Esophagus squamous epithelium (tissue), 5 donors: ENCODE data around the gene SLC35E3. TPM values are rescaled to one million over a fixed set of nuclear protein-coding genes. Genes with fewer than 3 reads are reported as not detected.
A peak's percentile ranks its signal among the peaks of the same experiment; 100 is the strongest.
"Not testable (repeated sequence)": the region's sequence is repeated elsewhere in the genome, so short reads cannot be mapped to it uniquely, and the experiment has no call there.

Experiments used
- DNase-seq: peaks from one replicate; lab custom pipeline; 2025; lab: John Stamatoyannopoulos, UW
- H3K27ac ChIP-seq, 4 donors: fragments of 200-600 bp; sonication (generic); one replicate each; pipeline ENCODE4 v1.5.1; 2016 to 2019; ENCODE audit warnings: mild to moderate bottlenecking in 1 of 4
- H3K27me3 ChIP-seq, 4 donors: fragments of 200-600 bp; sonication (generic); 1 replicate in 3 of 4; 2 replicates in 1 of 4; pipeline versions ENCODE4 v1.5.1 to v1.6.0; 2017 to 2021; ENCODE audit warnings: antibody characterized with exemption in 1 of 4
- H3K36me3 ChIP-seq, 3 donors: fragments of 200-600 bp; sonication (generic); one replicate each; pipeline ENCODE4 v1.5.1; 2016 to 2019
- H3K4me1 ChIP-seq, 3 donors: fragments of 200-600 bp; sonication (generic); one replicate each; pipeline ENCODE4 v1.5.1; 2017 to 2019
- H3K4me3 ChIP-seq, 4 donors: fragments of 200-600 bp; sonication (generic); 1 replicate in 3 of 4; 2 replicates in 1 of 4; pipeline ENCODE4 v1.5.1; 2016 to 2019; ENCODE audit warnings: mild to moderate bottlenecking in 2 of 4, moderate library complexity in 1 of 4
- H3K9me3 ChIP-seq, 3 donors: fragments of 200-600 bp; sonication (generic); one replicate each; pipeline ENCODE4 v1.5.1; 2016 to 2019
- POLR2A ChIP-seq, 4 donors: fragments of 450-650 bp; IDR thresholded peaks; one replicate each; pipeline ENCODE4 v1.6.1; 2017; ENCODE audit warnings: antibody characterized with exemption in 4 of 4, mild to moderate bottlenecking in 4 of 4, moderate library complexity in 3 of 4
- WGBS, 2 donors: methylation state at CpG; one replicate each; pipeline ENCODE4 v1.1.5; 2018; 5-methylcytosine and 5-hydroxymethylcytosine counted together
- intact Hi-C: fragments of 100-400 bp; cut with DNase I; formaldehyde crosslinking; loops from one replicate; pipeline ENCODE4 v1.15.0; 2022
- total RNA-seq, 4 donors: library from RNA; depleted of rRNA; stranded (reverse); fragments of >200 nt; gene quantifications; one replicate each; pipeline ENCODE4 v1.1.0, GENCODE V29; 2016
- TF ChIP-seq, protein P1 (sequence below), 6 experiments: fragments of 450-650 bp in 4 of 6; fragments of 200-600 bp in 2 of 6; sonication (generic) in 2 of 6; IDR thresholded peaks; one replicate each; pipeline ENCODE4 v1.5.1; 2016 to 2019; ENCODE audit warnings: antibody characterized with exemption in 6 of 6, mild to moderate bottlenecking in 4 of 6, moderate library complexity in 4 of 6
- donor health status: DM: yes; HTN: yes; CAD: no.

The SLC35E3 gene
- total RNA-seq, 4 donors from 2014 or later, result 2.2 to 8.5 (median 4.6) TPM

GRCh38 chr12:68805592-68806120 lies 59.7 kb downstream of the SLC35E3 start:
- intact Hi-C loops, result no loop called here
- no peak overlapping the region for H3K27ac ChIP-seq
- H3K36me3 ChIP-seq, result peaks cover 0 to 13% (median 0%) of the 10 kb centered on the region in 3 donors
- H3K27me3 ChIP-seq, result no peaks in the 10 kb centered on the region
- no peaks in the 10 kb centered on the region for H3K9me3 ChIP-seq
- H3K4me3 ChIP-seq, result no peak overlapping the region
- 91 to 92% methylated on average over 7 of the region's 7 CpGs for WGBS, 2 donors
- H3K4me1 ChIP-seq, result peaks cover 8 to 41% (median 9%) of the 10 kb centered on the region in 3 donors
- DNase-seq, result no peak
- TF ChIP-seq, protein P1, sequence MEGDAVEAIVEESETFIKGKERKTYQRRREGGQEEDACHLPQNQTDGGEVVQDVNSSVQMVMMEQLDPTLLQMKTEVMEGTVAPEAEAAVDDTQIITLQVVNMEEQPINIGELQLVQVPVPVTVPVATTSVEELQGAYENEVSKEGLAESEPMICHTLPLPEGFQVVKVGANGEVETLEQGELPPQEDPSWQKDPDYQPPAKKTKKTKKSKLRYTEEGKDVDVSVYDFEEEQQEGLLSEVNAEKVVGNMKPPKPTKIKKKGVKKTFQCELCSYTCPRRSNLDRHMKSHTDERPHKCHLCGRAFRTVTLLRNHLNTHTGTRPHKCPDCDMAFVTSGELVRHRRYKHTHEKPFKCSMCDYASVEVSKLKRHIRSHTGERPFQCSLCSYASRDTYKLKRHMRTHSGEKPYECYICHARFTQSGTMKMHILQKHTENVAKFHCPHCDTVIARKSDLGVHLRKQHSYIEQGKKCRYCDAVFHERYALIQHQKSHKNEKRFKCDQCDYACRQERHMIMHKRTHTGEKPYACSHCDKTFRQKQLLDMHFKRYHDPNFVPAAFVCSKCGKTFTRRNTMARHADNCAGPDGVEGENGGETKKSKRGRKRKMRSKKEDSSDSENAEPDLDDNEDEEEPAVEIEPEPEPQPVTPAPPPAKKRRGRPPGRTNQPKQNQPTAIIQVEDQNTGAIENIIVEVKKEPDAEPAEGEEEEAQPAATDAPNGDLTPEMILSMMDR (IDR thresholded peaks at IDR 0.05), result no peak
- no peak for TF ChIP-seq POLR2A (IDR thresholded peaks at IDR 0.05)

DNA sequence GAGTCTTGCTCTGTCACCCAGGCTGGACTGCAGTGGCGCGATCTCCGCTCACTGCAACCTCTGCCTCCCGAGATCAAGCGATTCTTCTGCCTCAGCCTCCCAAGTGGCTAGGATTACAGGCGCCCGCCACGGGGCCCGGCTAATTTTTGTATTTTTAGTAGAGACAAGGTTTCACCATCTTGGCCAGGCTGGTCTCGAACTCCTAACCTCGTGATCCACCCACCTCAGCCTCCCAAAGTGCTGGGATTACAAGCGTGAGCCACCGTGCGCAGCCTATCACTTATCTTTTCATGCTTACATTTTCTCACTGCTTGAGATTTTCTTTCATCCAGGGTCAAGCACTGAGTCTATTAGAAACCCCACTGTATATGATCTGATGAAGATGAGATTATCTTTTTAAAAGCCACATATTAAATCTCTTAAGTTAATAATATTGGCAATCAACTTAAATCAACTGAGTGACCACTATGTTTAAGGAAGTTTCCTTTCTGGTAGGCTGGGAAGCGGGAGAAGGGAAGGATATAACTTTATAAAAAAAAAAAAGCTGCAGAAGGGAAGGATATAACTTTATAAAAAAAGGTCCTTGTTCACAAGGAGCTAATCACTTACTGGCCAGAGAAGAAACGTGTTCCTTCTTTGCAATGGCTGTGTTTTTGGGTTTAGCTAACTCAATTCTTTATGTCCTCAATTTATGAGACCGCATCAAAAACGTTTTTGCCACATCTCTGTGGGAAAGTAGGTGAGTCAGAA lies 60.7 kb downstream of the SLC35E3 start:
- H3K4me3 ChIP-seq, result peak overlapping the region; percentile 78 to 100 (median 88)
- peak overlapping the region in 3 of 4 donors; percentile 98 to 100 (median 100) for H3K27ac ChIP-seq

GRCh38 chr12:68807274-68807575 lies 61.2 kb downstream of the SLC35E3 start:
- intact Hi-C loops, H3K27me3 ChIP-seq, DNase-seq, H3K9me3 ChIP-seq: not testable (repeated sequence)
- Histone ChIP-seq H3K4me3 (peak overlapping the region; percentile 78 to 100 (median 88)), H3K27ac (peak overlapping the region; percentile 98 to 100 (median 100)), H3K4me1 (peaks cover 10 to 43% (median 20%) of the 10 kb centered on the region in 3 donors), H3K36me3 (peaks cover 0 to 26% (median 8%) of the 10 kb centered on the region in 3 donors)
- 15 to 21% methylated on average over 3 to 10 of the region's 10 CpGs for WGBS, 2 donors

More for the DNA sequence above, 60.7 kb downstream of the SLC35E3 start:
- WGBS, 2 donors, result 81 to 82% methylated on average over 18 of the region's 18 CpGs
- no peaks in the 10 kb centered on the region for H3K9me3 ChIP-seq
- intact Hi-C loops, result no loop called here
- TF ChIP-seq POLR2A (IDR thresholded peaks at IDR 0.05), result no peak
- TF ChIP-seq, protein P1 (IDR thresholded peaks at IDR 0.05), result no peak
- DNase-seq, result no peak
- no peaks in the 10 kb centered on the region for H3K27me3 ChIP-seq
- H3K4me1 ChIP-seq, result peaks cover 10 to 43% (median 15%) of the 10 kb centered on the region in 3 donors
- peaks cover 0 to 21% (median 5%) of the 10 kb centered on the region in 3 donors for H3K36me3 ChIP-seq

- DNase-seq, result peak; percentile 78
- Histone ChIP-seq H3K4me3 (peak within 1 kb of the TSS; percentile 78 to 100 (median 88)), H3K36me3 (peaks cover 0 to 32% (median 8%) of the 10 kb centered on the region in 3 donors), H3K27ac (peak within 1 kb of the TSS; percentile 98 to 100 (median 100)), H3K9me3 (no peaks in the 10 kb centered on the region), H3K4me1 (peaks cover 10 to 47% (median 26%) of the 10 kb centered on the region in 3 donors), H3K27me3 (no peaks in the 10 kb centered on the region)
- intact Hi-C loops, result no loop called here
- TF ChIP-seq, protein P1 (IDR thresholded peaks at IDR 0.05), result peak; percentile 62 to 87 (median 82)
- peak in 3 of 4 donors; percentile 57 to 93 (median 87) for TF ChIP-seq POLR2A (IDR thresholded peaks at IDR 0.05)
- 0% methylated on average over 16 to 17 of the region's 72 CpGs for WGBS, 2 donors
These were observed 61.8 kb downstream of the SLC35E3 start, which contains the start of gene MDM2 for GRCh38 chr12:68807576-68808387. Gene MDM2, plus strand, starts transcription at chr12:68808177. Its CDS starts 301 bp downstream, at chr12:68808478.

DNA sequence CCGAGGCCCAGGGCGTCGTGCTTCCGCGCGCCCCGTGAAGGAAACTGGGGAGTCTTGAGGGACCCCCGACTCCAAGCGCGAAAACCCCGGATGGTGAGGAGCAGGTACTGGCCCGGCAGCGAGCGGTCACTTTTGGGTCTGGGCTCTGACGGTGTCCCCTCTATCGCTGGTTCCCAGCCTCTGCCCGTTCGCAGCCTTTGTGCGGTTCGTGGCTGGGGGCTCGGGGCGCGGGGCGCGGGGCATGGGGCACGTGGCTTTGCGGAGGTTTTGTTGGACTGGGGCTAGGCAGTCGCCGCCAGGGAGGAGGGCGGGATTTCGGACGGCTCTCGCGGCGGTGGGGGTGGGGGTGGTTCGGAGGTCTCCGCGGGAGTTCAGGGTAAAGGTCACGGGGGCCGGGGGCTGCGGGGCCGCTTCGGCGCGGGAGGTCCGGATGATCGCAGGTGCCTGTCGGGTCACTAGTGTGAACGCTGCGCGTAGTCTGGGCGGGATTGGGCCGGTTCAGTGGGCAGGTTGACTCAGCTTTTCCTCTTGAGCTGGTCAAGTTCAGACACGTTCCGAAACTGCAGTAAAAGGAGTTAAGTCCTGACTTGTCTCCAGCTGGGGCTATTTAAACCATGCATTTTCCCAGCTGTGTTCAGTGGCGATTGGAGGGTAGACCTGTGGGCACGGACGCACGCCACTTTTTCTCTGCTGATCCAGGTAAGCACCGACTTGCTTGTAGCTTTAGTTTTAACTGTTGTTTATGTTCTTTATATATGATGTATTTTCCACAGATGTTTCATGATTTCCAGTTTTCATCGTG lies 62.6 kb downstream of the SLC35E3 start:
- Histone ChIP-seq H3K27me3 (no peaks in the 10 kb centered on the region), H3K27ac (peak overlapping the region; percentile 98 to 100 (median 100)), H3K9me3 (no peaks in the 10 kb centered on the region), H3K36me3 (peaks cover 0 to 40% (median 8%) of the 10 kb centered on the region in 3 donors), H3K4me3 (peak overlapping the region; percentile 78 to 100 (median 88)), H3K4me1 (peaks cover 10 to 55% (median 26%) of the 10 kb centered on the region in 3 donors)
- intact Hi-C loops, result no loop called here
- TF ChIP-seq POLR2A (IDR thresholded peaks at IDR 0.05), result peak in 2 of 4 donors; percentile 49 to 68
- TF ChIP-seq, protein P1 (IDR thresholded peaks at IDR 0.05), result no peak
- 1 to 3% methylated on average over 8 to 12 of the region's 61 CpGs for WGBS, 2 donors
- DNase-seq, result peak; percentile 11
